GM12892 (cell line): ENCODE data around the gene TAX1BP3. TPM values are rescaled to one million over a fixed set of nuclear protein-coding genes. Genes with fewer than 3 reads are reported as not detected.
"Not testable (repeated sequence)": the region's sequence is repeated elsewhere in the genome, so short reads cannot be mapped to it uniquely, and the experiment has no call there.

ENCODE experiments used
- DNase-seq: peaks from one replicate; pipeline ENCODE4 v3.0.0; 2011; ENCODE audit not compliant: insufficient read length
- FAIRE-seq: peaks from 2 replicates; lab custom pipeline; 2011; peaks lifted over from hg19 to GRCh38; lab: Jason Lieb, UNC
- POLR2A ChIP-seq: IDR thresholded peaks from 2 replicates; pipeline ENCODE4 v1.6.1; 2011; ENCODE audit warnings: low read depth, low read length, control low read depth
- POLR2AphosphoS5 ChIP-seq: IDR thresholded peaks from 2 replicates; pipeline ENCODE4 v1.6.1; 2011; ENCODE audit warnings: low read depth, low read length, control low read depth
- TAF1 ChIP-seq: IDR thresholded peaks from 2 replicates; pipeline ENCODE4 v1.6.1; 2011; ENCODE audit warnings: low read depth, mild to moderate bottlenecking, control low read depth, low read length, borderline replicate concordance
- polyA plus RNA-seq: library from polyadenylated mRNA; unstranded; fragments of >200 nt; gene quantifications from one replicate; pipeline ENCODE4 v1.2.1, GENCODE V29; 2012; ENCODE audit warnings: missing spikeins, inconsistent platforms; ENCODE audit not compliant: missing spikeins

The TAX1BP3 gene, protein sequence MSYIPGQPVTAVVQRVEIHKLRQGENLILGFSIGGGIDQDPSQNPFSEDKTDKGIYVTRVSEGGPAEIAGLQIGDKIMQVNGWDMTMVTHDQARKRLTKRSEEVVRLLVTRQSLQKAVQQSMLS
- 12.0 TPM for polyA plus RNA-seq

- TF ChIP-seq POLR2AphosphoS5 (peak; percentile 86), TAF1 (peak; percentile 99), POLR2A (peak; percentile 92)
- DNase-seq (peak; percentile 100), FAIRE-seq (peak; percentile 99)
Observed at GRCh38 chr17:3668279-3669084, at the start of gene TAX1BP3, which contains the start of gene EMC6. TAX1BP3 (minus strand) TSS chr17:3668578; CDS start chr17:3668526, 52 bp downstream. EMC6 (plus strand) TSS chr17:3668812; CDS start chr17:3669147, 335 bp downstream.

DNA sequence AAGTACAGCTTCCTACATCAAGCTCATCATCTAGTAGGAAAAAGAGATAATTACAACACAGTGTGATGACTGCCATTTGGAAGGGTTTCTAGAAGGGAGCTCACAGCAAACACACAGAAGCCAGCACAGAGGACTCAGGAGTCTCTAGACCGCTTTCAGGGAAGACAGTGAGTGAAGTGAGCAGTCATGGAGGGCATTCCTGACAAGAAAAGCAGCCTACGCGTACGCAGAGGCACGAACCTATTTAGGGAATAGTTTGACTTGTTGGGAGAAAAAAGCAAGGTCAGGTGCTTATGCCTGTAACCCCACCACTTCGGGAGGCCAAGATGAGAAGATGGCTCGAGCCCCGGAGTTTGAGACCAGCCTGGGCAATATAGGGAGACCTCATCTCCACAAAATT is 46.9 kb upstream of the TAX1BP3 start:
- FAIRE-seq, result no peak
- no peak for DNase-seq
- TF ChIP-seq TAF1, result no peak
- no peak for TF ChIP-seq POLR2A
- no peak for TF ChIP-seq POLR2AphosphoS5

GRCh38 chr17:3712811-3713463 is 44.6 kb upstream of the TAX1BP3 start:
- FAIRE-seq (peak; percentile 87), DNase-seq (no peak)

GRCh38 chr17:3710951-3711383 is 42.6 kb upstream of the TAX1BP3 start:
- FAIRE-seq (peak; percentile 99), DNase-seq (peak; percentile 72)
- TF ChIP-seq TAF1 (no peak), POLR2A (no peak), POLR2AphosphoS5 (no peak)

More at GRCh38 chr17:3712811-3713463, 44.6 kb upstream of the TAX1BP3 start:
- TF ChIP-seq TAF1 (no peak), POLR2AphosphoS5 (no peak), POLR2A (no peak)

DNA sequence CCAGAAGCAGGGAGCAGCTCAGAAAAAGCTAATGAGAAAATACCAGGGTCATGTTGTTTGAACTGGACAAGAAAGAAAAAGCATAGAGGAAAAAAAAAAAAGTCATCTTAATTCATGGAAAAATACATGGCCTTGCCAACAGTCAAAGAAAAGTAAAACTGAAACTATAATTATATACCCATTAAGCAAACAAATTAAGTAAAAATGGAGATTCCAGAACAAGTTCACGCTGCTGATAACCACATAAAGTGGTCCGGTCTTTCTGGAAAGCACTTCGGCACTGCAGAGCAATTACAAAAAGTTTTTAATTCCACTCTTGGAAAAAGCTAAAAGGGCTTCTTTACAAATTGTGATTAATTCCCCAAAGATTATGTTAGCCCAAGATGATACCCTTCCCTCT is 40.0 kb upstream of the TAX1BP3 start:
- TF ChIP-seq TAF1 (no peak), POLR2A (no peak), POLR2AphosphoS5 (no peak)
- no peak for FAIRE-seq
- no peak for DNase-seq

- FAIRE-seq, DNase-seq: not testable (repeated sequence)
Observed at GRCh38 chr17:3705718-3705984, 37.3 kb upstream of the TAX1BP3 start.

DNA sequence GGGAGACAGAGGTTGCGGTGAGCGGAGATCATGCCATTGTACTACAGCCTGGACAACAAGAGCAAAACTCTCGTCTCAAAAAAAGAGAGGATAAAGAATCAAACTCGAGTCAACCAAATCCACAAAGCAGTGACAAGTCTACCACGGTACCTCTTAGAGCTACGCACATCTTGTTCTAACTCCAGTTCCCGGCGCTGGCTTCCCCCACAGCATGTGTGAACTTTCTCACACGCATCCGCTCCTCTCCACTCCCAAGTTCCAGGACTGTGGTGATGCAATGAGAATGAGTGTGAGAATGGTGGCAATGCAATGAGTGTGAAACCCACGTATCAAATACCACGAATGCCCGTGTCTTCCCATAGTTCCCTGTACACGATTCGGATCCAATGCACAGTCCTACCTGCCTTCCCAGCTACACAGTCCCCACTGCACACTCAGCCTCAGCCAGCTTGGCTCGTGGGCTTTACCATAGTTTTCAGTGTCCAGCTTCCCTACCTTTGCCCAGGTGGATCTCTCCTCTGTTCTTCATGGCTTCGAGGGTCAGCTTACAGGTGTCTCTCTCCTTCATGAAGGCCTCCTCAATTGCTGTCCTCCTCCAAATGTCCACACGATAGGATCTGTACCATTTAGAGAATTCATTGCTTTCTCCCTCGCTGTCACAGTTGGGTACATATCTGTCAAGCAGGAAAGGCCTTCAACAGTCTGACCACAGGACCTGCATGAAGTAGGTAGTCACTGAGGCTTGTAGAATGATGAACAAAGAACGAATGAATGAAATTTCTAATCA is 36.7 kb upstream of the TAX1BP3 start:
- FAIRE-seq (no peak), DNase-seq (no peak)
- TF ChIP-seq POLR2AphosphoS5 (no peak), TAF1 (no peak), POLR2A (no peak)

- FAIRE-seq, DNase-seq: not testable (repeated sequence)
Observed at GRCh38 chr17:3702041-3702539, 33.7 kb upstream of the TAX1BP3 start.

- no peak for TF ChIP-seq POLR2A
- no peak for TF ChIP-seq TAF1
- no peak for TF ChIP-seq POLR2AphosphoS5
- FAIRE-seq (no peak), DNase-seq (no peak)
Observed at GRCh38 chr17:3699951-3700350, 31.6 kb upstream of the TAX1BP3 start.

DNA sequence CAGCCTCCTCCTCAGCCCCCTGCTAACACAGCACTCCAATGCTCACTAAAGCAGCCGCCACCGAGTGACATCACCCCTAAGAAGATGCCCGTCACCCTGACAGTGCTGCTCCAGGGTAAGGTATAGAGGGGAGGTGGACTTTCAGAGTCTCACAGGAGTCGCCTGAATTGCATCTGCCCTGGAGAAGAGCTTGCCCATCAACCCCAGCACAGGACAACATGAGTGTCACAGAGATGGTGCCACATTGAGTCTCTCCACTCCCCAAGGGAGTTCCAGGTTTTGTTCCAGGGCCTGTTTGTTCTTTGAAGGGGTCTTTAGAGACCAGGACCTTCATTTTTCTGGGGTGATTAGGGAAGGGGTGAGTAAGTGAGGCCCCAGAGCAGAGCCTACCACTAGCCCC is 29.8 kb upstream of the TAX1BP3 start:
- DNase-seq (no peak), FAIRE-seq (no peak)
- TF ChIP-seq POLR2A, result no peak
- TF ChIP-seq POLR2AphosphoS5, result no peak
- no peak for TF ChIP-seq TAF1

GRCh38 chr17:3697103-3697476 is 28.7 kb upstream of the TAX1BP3 start:
- FAIRE-seq (no peak), DNase-seq (no peak)
- no peak for TF ChIP-seq POLR2AphosphoS5
- no peak for TF ChIP-seq POLR2A
- no peak for TF ChIP-seq TAF1

DNA sequence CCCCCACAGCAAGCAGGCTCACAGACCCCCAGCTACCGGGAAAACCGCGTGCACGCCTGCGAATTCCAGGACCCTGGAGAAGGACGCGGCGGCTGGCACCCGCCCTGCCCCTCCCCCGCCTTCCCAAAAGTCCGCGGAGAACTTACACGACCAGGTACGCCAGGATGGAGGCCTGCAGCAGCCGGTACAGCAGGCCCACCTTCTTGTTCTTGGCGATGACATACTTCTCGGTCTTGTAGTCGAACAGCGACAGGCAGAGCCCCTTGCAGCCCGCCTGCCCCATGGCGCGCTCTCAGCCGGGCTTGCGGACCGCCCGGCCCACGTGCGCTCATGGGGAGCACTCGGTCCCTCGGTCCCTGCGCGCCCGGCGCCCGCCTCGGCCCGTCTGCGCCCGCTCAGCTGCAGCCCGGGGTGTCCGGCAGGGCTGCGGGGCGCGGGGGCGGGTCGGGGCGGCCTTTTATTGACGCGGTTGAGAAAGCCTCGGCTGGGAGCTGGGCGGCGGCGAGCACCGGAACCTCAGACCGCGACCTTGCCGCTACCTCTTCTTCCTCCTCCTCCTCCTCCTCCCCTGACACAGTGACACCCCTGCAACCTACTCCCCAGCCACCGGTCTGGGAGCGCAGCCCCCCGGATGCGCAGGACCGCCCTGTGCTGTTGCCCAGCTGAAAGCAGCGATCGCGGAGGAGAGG is 27.5 kb upstream of the TAX1BP3 start, which contains the start of gene P2RX5:
TSS of gene P2RX5 (minus strand) at position 433 of the 689 bp plus-strand sequence. CDS start at position 283, 150 bp downstream.
- FAIRE-seq, result peak; percentile 79
- TF ChIP-seq POLR2AphosphoS5 (no peak), POLR2A (peak; percentile 45; the same call in 1 of the 2 replicates), TAF1 (no peak)

More for the DNA sequence above, 27.5 kb upstream of the TAX1BP3 start, which contains the start of gene P2RX5:
- peak; percentile 63 for DNase-seq
